ENCODE measurements around the gene ADCY2. TPM values are rescaled to one million over a fixed set of nuclear protein-coding genes. Genes with fewer than 3 reads are reported as not detected.

The ADCY2 gene
- total and polyA plus RNA-seq, 2 of the 13 experiments (the other 11 are each of a cell fraction or from before 2014, with no cell fraction given): not detected

- TF ChIP-seq ZNF558 (CRISPR knock-in tag; IDR thresholded peaks at IDR 0.05; ENCODE audit: borderline replicate concordance): no peak
- no peak for TF ChIP-seq ZNF317 (CRISPR knock-in tag; IDR thresholded peaks at IDR 0.05)
- TF ChIP-seq, protein P1, sequence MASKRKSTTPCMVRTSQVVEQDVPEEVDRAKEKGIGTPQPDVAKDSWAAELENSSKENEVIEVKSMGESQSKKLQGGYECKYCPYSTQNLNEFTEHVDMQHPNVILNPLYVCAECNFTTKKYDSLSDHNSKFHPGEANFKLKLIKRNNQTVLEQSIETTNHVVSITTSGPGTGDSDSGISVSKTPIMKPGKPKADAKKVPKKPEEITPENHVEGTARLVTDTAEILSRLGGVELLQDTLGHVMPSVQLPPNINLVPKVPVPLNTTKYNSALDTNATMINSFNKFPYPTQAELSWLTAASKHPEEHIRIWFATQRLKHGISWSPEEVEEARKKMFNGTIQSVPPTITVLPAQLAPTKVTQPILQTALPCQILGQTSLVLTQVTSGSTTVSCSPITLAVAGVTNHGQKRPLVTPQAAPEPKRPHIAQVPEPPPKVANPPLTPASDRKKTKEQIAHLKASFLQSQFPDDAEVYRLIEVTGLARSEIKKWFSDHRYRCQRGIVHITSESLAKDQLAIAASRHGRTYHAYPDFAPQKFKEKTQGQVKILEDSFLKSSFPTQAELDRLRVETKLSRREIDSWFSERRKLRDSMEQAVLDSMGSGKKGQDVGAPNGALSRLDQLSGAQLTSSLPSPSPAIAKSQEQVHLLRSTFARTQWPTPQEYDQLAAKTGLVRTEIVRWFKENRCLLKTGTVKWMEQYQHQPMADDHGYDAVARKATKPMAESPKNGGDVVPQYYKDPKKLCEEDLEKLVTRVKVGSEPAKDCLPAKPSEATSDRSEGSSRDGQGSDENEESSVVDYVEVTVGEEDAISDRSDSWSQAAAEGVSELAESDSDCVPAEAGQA (IDR thresholded peaks at IDR 0.05; ENCODE audit: low read depth): no peak
- TF ChIP-seq, protein P1 (CRISPR knock-in tag; IDR thresholded peaks at IDR 0.05; ENCODE audit: borderline replicate concordance): no peak
- no peak for TF ChIP-seq ZNF550 (CRISPR knock-in tag; IDR thresholded peaks at IDR 0.05; ENCODE audit: borderline replicate concordance)
- TF ChIP-seq, protein P2, sequence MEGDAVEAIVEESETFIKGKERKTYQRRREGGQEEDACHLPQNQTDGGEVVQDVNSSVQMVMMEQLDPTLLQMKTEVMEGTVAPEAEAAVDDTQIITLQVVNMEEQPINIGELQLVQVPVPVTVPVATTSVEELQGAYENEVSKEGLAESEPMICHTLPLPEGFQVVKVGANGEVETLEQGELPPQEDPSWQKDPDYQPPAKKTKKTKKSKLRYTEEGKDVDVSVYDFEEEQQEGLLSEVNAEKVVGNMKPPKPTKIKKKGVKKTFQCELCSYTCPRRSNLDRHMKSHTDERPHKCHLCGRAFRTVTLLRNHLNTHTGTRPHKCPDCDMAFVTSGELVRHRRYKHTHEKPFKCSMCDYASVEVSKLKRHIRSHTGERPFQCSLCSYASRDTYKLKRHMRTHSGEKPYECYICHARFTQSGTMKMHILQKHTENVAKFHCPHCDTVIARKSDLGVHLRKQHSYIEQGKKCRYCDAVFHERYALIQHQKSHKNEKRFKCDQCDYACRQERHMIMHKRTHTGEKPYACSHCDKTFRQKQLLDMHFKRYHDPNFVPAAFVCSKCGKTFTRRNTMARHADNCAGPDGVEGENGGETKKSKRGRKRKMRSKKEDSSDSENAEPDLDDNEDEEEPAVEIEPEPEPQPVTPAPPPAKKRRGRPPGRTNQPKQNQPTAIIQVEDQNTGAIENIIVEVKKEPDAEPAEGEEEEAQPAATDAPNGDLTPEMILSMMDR (CRISPR knock-in tag; IDR thresholded peaks at IDR 0.05): peak; percentile 92
- no peak for TF ChIP-seq TEAD3 (CRISPR knock-in tag; optimal IDR thresholded peaks at IDR 0.05; ENCODE audit: borderline replicate concordance)
- TF ChIP-seq HNRNPLL (IDR thresholded peaks at IDR 0.05; ENCODE audit: low read depth, low read length, poor library complexity, severe bottlenecking): peak; percentile 42
- TF ChIP-seq ZMAT3 (CRISPR knock-in tag; conservative IDR thresholded peaks at IDR 0.05): no peak
- TF ChIP-seq ZNF484 (CRISPR knock-in tag; IDR thresholded peaks at IDR 0.05; ENCODE audit: borderline replicate concordance, low read depth): no peak
- no peak for TF ChIP-seq ZNF660 (CRISPR knock-in tag; IDR thresholded peaks at IDR 0.05; ENCODE audit: borderline replicate concordance, low read depth)
- peak; percentile 74 for TF ChIP-seq STAG1 (CRISPR knock-in tag; IDR thresholded peaks at IDR 0.05)
- no peak for TF ChIP-seq ISX (CRISPR knock-in tag; conservative IDR thresholded peaks at IDR 0.05)
- TF ChIP-seq ZSCAN30 (CRISPR knock-in tag; IDR thresholded peaks at IDR 0.05): no peak
- TF ChIP-seq ZNF883 (CRISPR knock-in tag; IDR thresholded peaks at IDR 0.05; ENCODE audit: not compliant biosample characterization): peak; percentile 38
- TF ChIP-seq ZNF775 (CRISPR knock-in tag; IDR thresholded peaks at IDR 0.05; ENCODE audit: borderline replicate concordance): no peak
- TF ChIP-seq PAWR (CRISPR knock-in tag; IDR thresholded peaks at IDR 0.05; ENCODE audit: borderline replicate concordance): no peak
- TF ChIP-seq, protein P3, sequence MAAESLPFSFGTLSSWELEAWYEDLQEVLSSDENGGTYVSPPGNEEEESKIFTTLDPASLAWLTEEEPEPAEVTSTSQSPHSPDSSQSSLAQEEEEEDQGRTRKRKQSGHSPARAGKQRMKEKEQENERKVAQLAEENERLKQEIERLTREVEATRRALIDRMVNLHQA (CRISPR knock-in tag; IDR thresholded peaks at IDR 0.05): no peak
- no peak for TF ChIP-seq PHF5A (CRISPR knock-in tag; IDR thresholded peaks at IDR 0.05; ENCODE audit: low read depth, unreplicated experiment)
- TF ChIP-seq ZUFSP (CRISPR knock-in tag; IDR thresholded peaks at IDR 0.05; ENCODE audit: borderline replicate concordance): no peak
- peak; percentile 43; the same call in 1 of the 2 replicates for TF ChIP-seq RAD21 (CRISPR knock-in tag; IDR thresholded peaks at IDR 0.05)
These were observed 420.1 kb downstream of the ADCY2 start (continued) for GRCh38 chr5:7815892-7816534.
